Activated CD4-positive, alpha-beta memory T cell treated with anti-CD3 and anti-CD28 coated beads, Interleukin-2, amount 10 ng/mL, durations not matched to agents 7 days and 5 days (primary cell): ENCODE measurements around the gene INS. TPM values are rescaled to one million over a fixed set of nuclear protein-coding genes. Genes with fewer than 3 reads are reported as not detected.

Experiments
- CTCF ChIA-PET: fragments of 350-600 bp; sonication (Branson Sonifier 250); formaldehyde crosslinking; loops from one replicate; lab custom pipeline; 2021; ENCODE audit warnings: antibody characterized with exemption, inconsistent platforms; lab: Charles Lee
- POLR2A ChIA-PET: fragments of 350-600 bp; sonication (Branson Sonifier 250); formaldehyde crosslinking; loops from one replicate; lab custom pipeline; 2021; ENCODE audit warnings: antibody characterized with exemption; lab: Charles Lee
- DNase-seq: peaks from one replicate; pipeline ENCODE4 v3.0.0-alpha.2; 2020
- H3K27ac Mint-ChIP-seq: one replicate; pipeline ENCODE4 v1.8.0; 2021; ENCODE audit warnings: mild to moderate bottlenecking, mixed read lengths
- H3K27me3 Mint-ChIP-seq: one replicate; pipeline ENCODE4 v1.8.0; 2021; ENCODE audit warnings: mixed read lengths
- H3K36me3 Mint-ChIP-seq: one replicate; pipeline ENCODE4 v1.8.0; 2021; ENCODE audit warnings: low read depth, mixed read lengths
- H3K4me1 Mint-ChIP-seq: one replicate; pipeline ENCODE4 v1.8.0; 2021; ENCODE audit warnings: mixed read lengths
- H3K4me3 Mint-ChIP-seq: one replicate; pipeline ENCODE4 v1.8.0; 2021; ENCODE audit warnings: mild to moderate bottlenecking, mixed read lengths
- H3K9me3 Mint-ChIP-seq: one replicate; pipeline ENCODE4 v1.8.0; 2021; ENCODE audit warnings: mixed read lengths
- total RNA-seq, 2 experiments: library from RNA; stranded (reverse); gene quantifications; one replicate each; pipeline ENCODE4 v1.2.3, GENCODE V29; 2021

The INS gene
- total RNA-seq, 2 experiments from 2014 or later = not detected

DNA sequence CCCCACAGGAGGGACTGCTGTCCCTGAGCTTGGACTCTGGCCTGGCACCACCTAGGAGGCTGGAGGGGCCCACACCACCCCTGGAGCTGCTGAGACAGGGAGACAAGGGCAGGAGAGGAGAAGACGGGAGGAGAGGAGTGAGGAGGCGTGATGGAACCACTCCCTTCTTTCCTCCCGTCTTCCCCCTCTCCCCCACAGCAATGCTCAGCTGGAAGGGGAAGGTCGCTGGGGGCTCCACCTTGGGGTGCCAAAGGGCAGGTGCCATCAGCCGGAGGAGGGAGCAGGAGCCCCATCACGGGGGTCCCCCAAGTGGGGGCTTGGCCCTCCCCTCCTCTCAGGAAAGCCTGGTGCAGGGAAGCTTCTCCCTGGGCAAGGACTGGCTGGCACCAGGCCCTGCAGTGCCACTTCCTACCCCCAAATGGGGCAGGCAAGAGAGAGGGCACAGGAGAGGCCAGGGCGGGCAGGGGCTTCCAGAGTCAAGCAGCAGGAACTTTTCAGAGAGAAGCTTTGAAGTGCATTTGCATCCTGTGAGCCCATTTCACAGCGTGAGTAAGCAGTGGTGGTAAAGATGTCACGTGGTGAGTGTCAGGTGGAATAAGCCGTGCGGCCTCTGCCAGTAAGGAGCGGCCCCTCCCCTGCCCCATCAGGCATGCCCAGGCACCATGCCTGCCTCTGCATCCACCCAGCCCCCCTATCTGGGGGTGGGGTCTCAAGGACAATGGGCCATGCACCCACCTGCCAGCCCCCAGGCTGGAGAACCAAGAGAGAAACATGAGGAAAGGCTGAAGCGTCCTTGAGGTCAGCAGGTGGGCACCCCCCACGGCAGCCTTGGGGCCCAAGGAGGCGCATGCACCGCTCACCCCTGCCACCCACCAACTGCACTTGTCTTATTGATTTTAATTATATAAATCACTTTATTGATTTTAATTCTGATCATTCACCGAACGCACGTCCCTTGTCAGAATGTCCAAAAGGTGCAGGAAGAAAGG is 26.7 kb downstream of the INS start:
- H3K27me3 Mint-ChIP-seq = peaks cover 48% of the 10 kb centered on the region
- ChIA-PET POLR2A (no interaction called here), CTCF (interaction anchor here (0.9 kb wide), 1 partner anchor 17 kb away, joined by 3 read pairs; no protein-coding TSS in a partner anchor)
- H3K4me3 Mint-ChIP-seq = no peak overlapping the region
- H3K36me3 Mint-ChIP-seq = no peaks in the 10 kb centered on the region
- H3K4me1 Mint-ChIP-seq = peaks cover 3% of the 10 kb centered on the region
- DNase-seq = no peak
- H3K27ac Mint-ChIP-seq = no peak overlapping the region
- peaks cover 5% of the 10 kb centered on the region for H3K9me3 Mint-ChIP-seq

GRCh38 chr11:2133241-2134021 is 27.6 kb downstream of the INS start:
- Mint-ChIP-seq H3K27me3 (peaks cover 47% of the 10 kb centered on the region), H3K4me1 (peaks cover 2% of the 10 kb centered on the region), H3K4me3 (no peak overlapping the region), H3K36me3 (no peaks in the 10 kb centered on the region), H3K9me3 (peaks cover 5% of the 10 kb centered on the region), H3K27ac (no peak overlapping the region)
- ChIA-PET POLR2A (no interaction called here), CTCF (interaction anchor here (0.9 kb wide), 1 partner anchor 18 kb away, joined by 3 read pairs; no protein-coding TSS in a partner anchor)
- no peak for DNase-seq

DNA sequence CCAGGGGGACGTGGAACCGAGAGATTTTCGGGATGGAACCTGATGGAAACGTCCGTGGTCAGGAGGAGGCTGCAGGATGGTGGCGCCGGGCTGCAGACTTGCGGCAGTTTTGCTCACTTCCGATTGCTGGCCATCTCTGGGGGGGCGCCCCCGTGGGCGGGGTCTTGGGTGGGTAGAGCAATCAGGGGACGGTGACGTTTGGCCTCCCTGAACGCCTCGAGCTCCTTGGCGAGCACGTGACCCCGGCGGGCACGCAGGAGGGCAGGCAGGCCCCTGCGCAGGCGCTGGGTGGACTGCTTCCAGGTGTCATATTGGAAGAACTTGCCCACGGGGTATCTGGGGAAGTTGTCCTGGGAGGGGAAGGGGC is 28.2 kb downstream of the INS start:
- POLR2A ChIA-PET = no interaction called here
- no peak overlapping the region for H3K4me3 Mint-ChIP-seq
- CTCF ChIA-PET = no interaction called here
- H3K9me3 Mint-ChIP-seq = peaks cover 5% of the 10 kb centered on the region
- H3K36me3 Mint-ChIP-seq = no peaks in the 10 kb centered on the region
- H3K4me1 Mint-ChIP-seq = no peaks in the 10 kb centered on the region
- no peak overlapping the region for H3K27ac Mint-ChIP-seq
- peaks cover 45% of the 10 kb centered on the region for H3K27me3 Mint-ChIP-seq
- DNase-seq = no peak

DNA sequence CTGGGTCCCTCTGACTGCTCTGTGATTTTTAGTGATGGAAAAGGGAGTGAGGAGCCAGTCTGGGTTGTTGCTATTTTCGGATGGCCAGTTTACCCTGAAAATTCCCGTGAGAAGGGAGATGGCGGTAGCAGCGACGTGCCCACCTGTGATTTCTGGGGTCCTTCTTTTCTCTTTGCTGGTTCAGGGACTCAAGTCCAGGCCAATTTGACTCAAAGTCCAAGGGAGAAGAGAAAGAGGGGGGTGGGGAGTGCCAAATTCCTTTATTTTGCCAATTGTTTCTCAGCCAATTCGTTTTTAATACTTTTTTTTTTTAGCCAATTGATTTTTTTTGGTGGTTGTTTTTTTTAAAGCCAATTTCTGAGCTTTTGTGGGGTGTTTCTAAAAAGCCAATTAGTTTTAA is 28.8 kb downstream of the INS start:
- Mint-ChIP-seq H3K36me3 (no peaks in the 10 kb centered on the region), H3K27ac (no peak overlapping the region), H3K4me3 (no peak overlapping the region), H3K9me3 (peaks cover 5% of the 10 kb centered on the region), H3K4me1 (no peaks in the 10 kb centered on the region), H3K27me3 (peaks cover 40% of the 10 kb centered on the region)
- POLR2A ChIA-PET = no interaction called here
- CTCF ChIA-PET = no interaction called here
- no peak for DNase-seq

- no peak for DNase-seq
- peaks cover 35% of the 10 kb centered on the region for H3K27me3 Mint-ChIP-seq
- H3K27ac Mint-ChIP-seq = no peak overlapping the region
- H3K4me1 Mint-ChIP-seq = no peaks in the 10 kb centered on the region
- no peaks in the 10 kb centered on the region for H3K36me3 Mint-ChIP-seq
- no peak overlapping the region for H3K4me3 Mint-ChIP-seq
- H3K9me3 Mint-ChIP-seq = peaks cover 5% of the 10 kb centered on the region
- ChIA-PET POLR2A (no interaction called here), CTCF (no interaction called here)
Measured at GRCh38 chr11:2131371-2132236, 29.4 kb downstream of the INS start.

GRCh38 chr11:2130881-2131352 is 30.1 kb downstream of the INS start:
- H3K9me3 Mint-ChIP-seq = peaks cover 5% of the 10 kb centered on the region
- H3K36me3 Mint-ChIP-seq = no peaks in the 10 kb centered on the region
- DNase-seq = no peak
- no peak overlapping the region for H3K4me3 Mint-ChIP-seq
- no peak overlapping the region for H3K27ac Mint-ChIP-seq
- peaks cover 28% of the 10 kb centered on the region for H3K27me3 Mint-ChIP-seq
- no peaks in the 10 kb centered on the region for H3K4me1 Mint-ChIP-seq
- ChIA-PET POLR2A (no interaction called here), CTCF (no interaction called here)

DNA sequence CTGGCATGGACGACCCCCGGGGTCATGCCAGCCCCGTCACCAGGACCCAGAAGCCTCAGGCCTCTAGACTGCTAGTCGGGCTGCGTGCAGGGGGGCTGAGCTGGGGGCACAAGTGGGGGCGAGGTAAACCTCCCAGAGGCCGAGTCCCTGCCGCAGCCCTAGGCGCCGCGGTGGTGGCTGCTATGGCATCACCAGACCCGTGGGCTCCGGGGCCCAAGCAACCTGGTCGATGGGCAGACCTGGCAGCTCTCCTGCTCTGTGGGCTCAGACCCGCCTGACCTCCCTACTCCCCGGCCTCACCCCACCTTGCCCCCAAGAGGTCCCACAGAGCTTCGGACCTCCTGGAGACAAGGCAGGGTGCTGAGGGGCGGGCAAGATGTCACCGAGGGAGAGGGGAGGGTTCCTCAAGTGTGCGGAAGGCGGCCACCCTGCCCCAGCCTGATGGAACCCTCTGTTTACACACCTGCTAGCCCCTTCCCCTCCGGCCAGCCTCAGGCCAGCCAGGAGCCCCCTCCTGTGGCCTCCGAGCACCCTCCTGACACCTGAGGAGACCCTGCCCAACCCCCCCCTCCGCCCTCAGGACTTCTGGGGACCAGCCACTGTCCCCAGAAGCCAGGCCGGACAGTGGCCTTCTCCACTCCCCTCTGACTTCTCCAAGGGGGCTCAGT is 31.2 kb downstream of the INS start:
- Mint-ChIP-seq H3K27me3 (peaks cover 22% of the 10 kb centered on the region), H3K27ac (no peak overlapping the region), H3K36me3 (no peaks in the 10 kb centered on the region), H3K4me1 (no peaks in the 10 kb centered on the region), H3K4me3 (no peak overlapping the region), H3K9me3 (peaks cover 5% of the 10 kb centered on the region)
- no peak for DNase-seq
- ChIA-PET POLR2A (no interaction called here), CTCF (no interaction called here)

- CTCF ChIA-PET = no interaction called here
- H3K4me1 Mint-ChIP-seq = no peaks in the 10 kb centered on the region
- no peak overlapping the region for H3K4me3 Mint-ChIP-seq
- DNase-seq = no peak
- peaks cover 23% of the 10 kb centered on the region for H3K27me3 Mint-ChIP-seq
- H3K27ac Mint-ChIP-seq = no peak overlapping the region
- no peaks in the 10 kb centered on the region for H3K36me3 Mint-ChIP-seq
- H3K9me3 Mint-ChIP-seq = peaks cover 5% of the 10 kb centered on the region
- POLR2A ChIA-PET = no interaction called here
Measured at GRCh38 chr11:2129308-2129698, 31.7 kb downstream of the INS start.

DNA sequence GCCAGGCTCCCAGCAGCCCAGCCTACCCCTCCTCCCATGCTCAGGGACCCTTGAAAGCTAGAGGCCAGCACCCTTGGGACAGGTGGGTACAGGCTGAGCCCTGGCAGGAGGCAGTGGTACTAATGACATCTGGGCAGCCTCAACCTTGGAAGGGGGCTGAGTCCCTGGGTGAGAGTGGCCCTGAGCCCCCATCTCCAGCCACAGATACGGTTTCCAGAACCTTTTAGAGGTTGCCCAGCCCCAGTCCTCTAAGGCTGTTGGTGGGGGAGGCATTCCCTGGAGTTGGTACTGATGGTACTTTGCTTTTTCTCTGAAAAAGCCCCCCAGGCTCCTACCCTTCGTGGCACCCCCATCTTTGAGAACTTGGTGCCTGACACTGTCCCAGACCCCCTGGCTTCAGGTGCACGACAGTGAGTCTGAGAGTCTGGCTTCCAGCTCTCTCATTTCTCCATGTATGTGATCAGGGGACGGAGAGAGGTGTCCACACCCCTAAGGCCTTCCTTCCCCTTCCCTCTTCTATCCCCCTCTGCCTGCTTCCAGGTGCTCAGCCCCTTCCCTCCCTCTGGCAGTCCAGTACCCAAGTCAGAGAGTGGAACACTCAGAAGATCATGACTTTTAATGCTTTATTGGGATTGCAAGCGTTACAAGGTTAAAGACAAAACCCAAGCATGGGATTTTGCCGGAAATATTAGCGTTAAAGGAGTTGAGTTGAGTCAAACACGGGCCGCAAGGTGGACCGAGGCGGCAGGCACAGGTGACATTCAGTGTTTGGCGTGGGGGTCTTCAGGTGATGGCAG is 32.3 kb downstream of the INS start:
- H3K36me3 Mint-ChIP-seq = no peaks in the 10 kb centered on the region
- DNase-seq = no peak

GRCh38 chr11:2128130-2128510 is 32.9 kb downstream of the INS start:
- POLR2A ChIA-PET = no interaction called here
- peaks cover 15% of the 10 kb centered on the region for H3K27me3 Mint-ChIP-seq
- no peaks in the 10 kb centered on the region for H3K4me1 Mint-ChIP-seq
- no peak overlapping the region for H3K4me3 Mint-ChIP-seq
- H3K36me3 Mint-ChIP-seq = no peaks in the 10 kb centered on the region
- peaks cover 5% of the 10 kb centered on the region for H3K9me3 Mint-ChIP-seq
- no peak for DNase-seq
- H3K27ac Mint-ChIP-seq = no peak overlapping the region
- CTCF ChIA-PET = no interaction called here

More for the DNA sequence above, 32.3 kb downstream of the INS start:
- peaks cover 5% of the 10 kb centered on the region for H3K9me3 Mint-ChIP-seq
- H3K4me3 Mint-ChIP-seq = no peak overlapping the region
- CTCF ChIA-PET = no interaction called here
- H3K27ac Mint-ChIP-seq = no peak overlapping the region
- POLR2A ChIA-PET = no interaction called here
- H3K4me1 Mint-ChIP-seq = no peaks in the 10 kb centered on the region
- peaks cover 20% of the 10 kb centered on the region for H3K27me3 Mint-ChIP-seq

GRCh38 chr11:2127482-2128129 is 33.4 kb downstream of the INS start:
- no peak overlapping the region for H3K27ac Mint-ChIP-seq
- POLR2A ChIA-PET = no interaction called here
- peaks cover 5% of the 10 kb centered on the region for H3K9me3 Mint-ChIP-seq
- no peaks in the 10 kb centered on the region for H3K4me1 Mint-ChIP-seq
- H3K36me3 Mint-ChIP-seq = no peaks in the 10 kb centered on the region
- CTCF ChIA-PET = no interaction called here
- H3K27me3 Mint-ChIP-seq = peaks cover 14% of the 10 kb centered on the region
- no peak overlapping the region for H3K4me3 Mint-ChIP-seq
- DNase-seq = no peak
